ENCODE results near the gene PSEN1.

The PSEN1 gene

GRCh38 chr14:73223049-73223448 is 86.7 kb downstream of the PSEN1 start:
- DNase-seq, result no peak

GRCh38 chr14:73225496-73225895 is 89.2 kb downstream of the PSEN1 start:
- DNase-seq, result no peak

GRCh38 chr14:73227812-73228781 is 91.8 kb downstream of the PSEN1 start:
- peak; percentile 72 for DNase-seq

- no peak for DNase-seq
Observed at GRCh38 chr14:73230051-73230450, 93.7 kb downstream of the PSEN1 start.

GRCh38 chr14:73231981-73232851 is 95.9 kb downstream of the PSEN1 start:
- DNase-seq, result no peak

DNA sequence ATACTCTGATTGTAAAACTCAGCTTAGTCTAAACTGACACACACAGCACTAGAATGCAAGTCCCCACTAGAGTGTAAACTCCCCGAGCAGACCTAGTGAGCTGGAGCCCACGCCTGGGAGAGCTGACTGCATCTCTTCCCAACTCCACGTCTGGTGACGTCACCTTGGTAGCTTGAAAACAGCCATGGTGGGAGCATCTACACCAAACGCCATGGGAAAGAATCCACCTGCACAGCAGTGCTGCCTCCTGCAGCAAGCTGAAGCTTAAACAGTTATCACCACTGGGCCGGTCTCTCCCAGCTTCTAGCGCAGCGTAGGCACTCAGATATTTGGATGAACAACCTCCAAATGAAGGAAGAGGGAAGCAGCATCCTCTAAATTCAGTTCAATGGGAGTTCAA is 96.7 kb downstream of the PSEN1 start:
- no peak for DNase-seq

DNA sequence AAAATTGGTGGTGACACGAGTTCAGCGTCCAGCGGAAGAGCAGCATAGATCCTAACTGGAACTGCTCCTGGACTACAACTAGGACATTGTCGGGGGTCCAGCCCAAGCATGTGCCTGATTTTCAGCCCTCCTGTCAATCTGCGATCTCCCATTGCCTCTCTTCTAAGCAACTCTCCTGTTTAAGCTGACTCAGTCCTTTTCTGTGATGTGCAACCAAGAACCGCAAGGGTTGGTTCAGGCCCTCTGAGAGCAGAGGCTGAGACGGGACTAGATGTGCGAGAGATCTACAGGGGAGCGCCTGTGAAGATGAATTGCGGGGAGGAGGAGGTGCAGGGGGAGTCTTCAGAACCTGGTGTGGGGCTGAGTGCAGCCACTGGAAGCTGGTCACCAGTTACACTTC is 97.3 kb downstream of the PSEN1 start:
- DNase-seq, result no peak

GRCh38 chr14:73234029-73234428 is 97.7 kb downstream of the PSEN1 start:
- no peak for DNase-seq

- DNase-seq, result no peak
Observed at GRCh38 chr14:73234586-73235394, 98.5 kb downstream of the PSEN1 start.

DNA sequence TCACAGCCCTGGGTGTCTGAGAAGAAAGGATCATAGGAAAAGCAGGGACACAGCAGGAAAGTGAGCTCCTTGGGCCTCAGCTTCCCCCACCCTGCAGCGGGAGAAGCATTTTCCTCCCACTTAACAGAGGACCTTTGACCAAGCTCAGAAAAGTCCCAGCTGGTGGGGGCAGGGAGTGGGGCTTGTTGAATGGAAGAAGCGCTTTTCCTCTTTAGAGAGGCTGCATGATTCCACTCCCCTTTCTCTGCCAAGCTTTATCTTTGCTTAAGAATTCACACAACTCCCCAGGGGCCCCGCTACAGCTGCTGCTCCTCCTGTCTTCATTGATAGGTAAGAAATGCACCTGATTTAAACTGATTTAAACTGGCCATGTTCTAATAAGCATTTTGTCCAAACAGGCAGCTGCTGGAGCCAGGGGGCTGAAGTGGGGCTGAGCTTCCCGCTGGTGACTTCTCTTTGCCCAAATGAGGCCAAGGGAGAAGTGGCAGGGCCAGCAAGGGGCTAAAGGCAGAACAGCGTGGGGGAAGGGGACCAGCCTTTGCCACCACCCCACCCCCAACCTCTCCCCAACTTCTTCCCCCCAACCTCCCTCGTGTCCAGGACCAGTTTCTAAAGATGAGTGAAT is 99.3 kb downstream of the PSEN1 start:
- peak; percentile 83 for DNase-seq

DNA sequence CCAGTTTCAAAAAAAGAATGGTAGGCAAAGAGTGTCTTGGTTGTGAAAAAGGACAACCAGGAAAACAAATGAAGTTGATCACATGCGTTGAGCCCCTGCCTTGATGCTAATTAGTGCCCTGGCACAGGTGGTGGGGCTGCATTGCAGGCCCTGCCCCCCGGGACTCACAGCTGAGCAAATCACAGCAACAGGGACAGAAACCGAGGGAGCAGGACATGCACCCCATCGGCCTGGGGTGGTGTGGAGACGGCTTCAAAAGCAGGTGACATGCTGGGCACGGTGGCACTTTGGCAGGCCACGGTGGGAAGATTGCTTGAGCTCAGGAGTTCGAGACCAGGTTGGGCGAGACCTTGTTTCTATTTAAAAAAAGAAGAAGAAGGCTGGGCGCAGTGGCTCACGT is 99.8 kb downstream of the PSEN1 start:
- DNase-seq, result no peak

DNA sequence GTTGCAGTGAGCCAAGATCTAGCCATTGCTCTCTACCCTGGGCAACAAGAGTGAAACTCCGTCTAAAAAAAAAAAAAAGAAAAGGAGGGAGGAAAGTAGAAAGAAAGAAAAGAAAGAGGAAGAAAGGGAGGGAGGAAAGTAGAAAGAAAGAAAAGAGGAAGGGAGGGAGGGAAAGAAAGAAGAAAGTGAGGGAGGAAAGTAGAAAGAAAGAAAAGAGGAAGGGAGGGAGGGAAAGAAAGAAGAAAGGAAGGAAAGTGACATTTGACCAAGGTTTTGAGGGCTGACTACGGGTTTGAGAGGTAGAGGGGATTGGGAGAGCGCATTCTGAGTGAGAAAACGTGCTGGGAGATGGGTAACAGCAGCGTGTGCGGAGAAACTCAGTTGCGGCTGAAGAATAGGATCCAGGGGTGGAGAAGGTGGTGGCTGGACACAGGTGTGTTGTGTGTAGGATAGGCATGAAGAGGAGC is 100.5 kb downstream of the PSEN1 start:
- DNase-seq, result no peak

GRCh38 chr14:73237219-73237785 is 101.0 kb downstream of the PSEN1 start, which contains the start of gene PAPLN:
Gene PAPLN (plus strand): TSS chr14:73237506. CDS start chr14:73239779, 2,273 bp downstream.
- DNase-seq, result peak; percentile 33

DNA sequence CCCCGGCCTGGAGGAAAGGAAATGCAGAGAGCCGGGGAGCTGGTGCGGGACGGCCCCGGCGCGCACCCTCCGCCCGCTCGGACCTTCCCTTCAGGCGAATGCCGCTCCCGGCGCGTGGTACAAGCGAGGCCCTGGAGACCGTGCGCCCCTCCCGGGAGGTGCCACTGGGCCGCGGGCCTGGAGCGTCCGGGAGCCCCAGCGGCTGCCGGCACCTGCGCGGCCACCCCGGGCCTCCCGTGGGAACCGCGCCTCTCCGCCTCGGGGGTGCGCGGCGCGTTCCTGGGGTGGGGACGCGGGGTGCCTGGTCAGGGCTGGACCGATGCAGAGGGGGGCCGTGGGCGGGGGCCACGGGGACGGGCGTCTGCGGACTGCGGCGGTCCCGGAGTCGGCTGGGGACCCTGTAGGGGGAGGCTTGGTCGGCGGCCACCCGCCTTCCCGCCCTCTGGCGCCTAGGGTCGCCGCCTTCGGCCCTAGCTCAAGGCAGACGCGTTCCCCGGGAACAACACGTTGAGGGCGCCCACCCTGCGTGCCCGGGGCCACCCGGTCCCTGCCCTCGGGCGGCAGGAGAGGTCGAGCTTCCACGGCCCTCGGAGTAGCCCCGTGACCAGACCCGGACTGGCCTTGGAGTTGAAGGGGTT is 101.6 kb downstream of the PSEN1 start:
- DNase-seq, result peak; percentile 47

GRCh38 chr14:73238424-73238852 is 102.1 kb downstream of the PSEN1 start:
- peak; percentile 55 for DNase-seq

DNA sequence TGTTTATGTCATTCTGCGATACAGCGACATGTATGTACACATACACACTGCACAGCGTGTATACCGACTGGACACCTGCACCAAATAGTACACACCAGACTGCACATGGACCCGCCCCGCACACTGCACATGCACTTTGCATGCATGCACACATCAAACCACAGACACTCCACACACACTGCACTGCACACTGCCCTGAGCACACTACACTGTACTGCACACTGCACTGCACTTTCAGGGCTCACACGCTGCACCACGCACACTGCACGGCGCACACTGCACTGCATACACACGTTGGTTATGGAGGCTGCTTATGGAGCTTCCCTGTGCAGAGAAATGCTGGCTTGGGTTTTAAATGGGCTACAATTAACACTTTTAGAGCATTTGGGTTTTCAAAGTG is 102.6 kb downstream of the PSEN1 start:
- DNase-seq, result peak; percentile 31

DNA sequence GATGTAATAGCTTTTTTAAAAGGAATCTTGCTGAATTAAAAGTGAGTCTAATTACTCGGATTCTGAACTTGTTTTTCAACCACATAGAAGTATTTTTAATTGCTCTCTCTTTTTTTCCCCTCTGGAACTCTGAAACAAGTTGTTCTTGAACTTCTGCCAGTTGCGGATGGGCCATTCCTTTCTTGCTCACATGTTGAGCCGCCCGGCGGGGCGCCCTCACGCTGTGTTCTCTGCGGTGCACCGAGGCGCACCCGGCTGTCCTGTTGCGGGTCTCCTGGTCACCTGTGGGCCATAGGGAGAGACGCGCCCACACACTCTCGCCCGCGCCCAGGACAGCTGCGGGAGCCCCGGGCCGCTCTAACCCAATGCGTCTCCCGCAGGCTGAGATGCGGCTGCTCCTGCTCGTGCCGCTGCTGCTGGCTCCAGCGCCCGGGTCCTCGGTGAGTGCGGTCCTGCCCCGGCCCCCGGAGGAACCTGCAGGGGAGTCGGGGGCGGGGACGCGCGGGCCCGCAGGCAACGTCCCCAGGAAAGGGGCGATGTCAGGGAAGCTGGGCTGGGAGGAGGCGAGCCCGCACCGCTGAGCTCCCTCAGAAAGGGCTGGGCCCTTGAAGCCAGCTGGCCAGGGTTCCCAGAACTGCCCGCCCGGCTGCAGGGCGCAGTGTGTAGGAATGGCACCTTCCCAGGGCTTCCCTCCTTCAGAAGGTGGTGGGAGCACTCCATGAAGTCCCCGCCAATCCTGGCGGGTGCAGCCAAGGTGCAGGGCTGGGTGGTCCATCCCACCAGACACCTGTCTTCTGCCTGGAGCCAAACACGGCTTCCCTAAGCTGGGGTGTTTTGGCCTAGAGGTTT is 103.3 kb downstream of the PSEN1 start:
- DNase-seq, result peak; percentile 57

GRCh38 chr14:73240816-73241480 is 104.6 kb downstream of the PSEN1 start:
- no peak for DNase-seq

DNA sequence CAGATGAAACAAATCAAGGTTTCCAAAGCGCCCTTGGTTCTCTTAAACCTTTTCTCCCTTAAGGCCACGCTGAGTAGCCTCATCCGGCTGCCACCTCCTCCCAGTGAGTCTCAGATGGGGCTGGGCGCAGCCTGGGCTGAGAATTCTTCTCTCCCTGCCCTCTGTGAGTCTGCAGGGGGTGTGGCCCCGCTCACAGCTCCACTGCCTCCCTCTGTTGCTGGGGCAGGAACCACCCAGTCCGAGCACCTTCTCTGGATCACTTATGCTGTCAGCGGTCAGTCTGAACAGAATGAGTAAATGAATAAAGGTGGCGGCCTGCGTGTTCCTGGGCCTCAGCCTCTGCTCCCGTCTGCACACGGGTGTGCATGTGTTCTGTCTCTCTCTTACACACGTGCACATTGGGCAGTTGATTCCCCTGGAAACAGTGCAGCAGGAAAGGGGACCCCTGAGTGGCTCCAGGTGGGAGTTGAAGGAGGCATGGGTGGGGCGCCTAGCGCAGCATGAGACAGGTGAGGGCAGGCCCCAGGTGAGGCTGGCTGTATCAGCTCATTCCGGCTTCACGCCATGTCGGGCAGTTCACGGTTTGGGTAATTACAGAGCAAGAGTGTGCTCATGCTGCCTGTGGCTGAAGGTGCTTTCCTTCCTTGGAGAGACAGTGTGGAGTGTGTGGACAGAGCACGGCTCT is 105.3 kb downstream of the PSEN1 start:
- no peak for DNase-seq

Measured in eye (tissue), 1 donor.